HG02571 (cell line): ENCODE data around the gene GGTA1.
"Not testable (repeated sequence)": the region's sequence is repeated elsewhere in the genome, so short reads cannot be mapped to it uniquely, and the experiment has no call there.

Experiments
- ATAC-seq: cut with Tn5 transposase; IDR thresholded peaks from one replicate; pipeline ENCODE4 v1.9.1; 2021; ENCODE audit warnings: mild to moderate bottlenecking, moderate library complexity; ENCODE audit not compliant: unreplicated experiment

GGTA1 gene

GRCh38 chr9:121459513-121459912 is 40.1 kb downstream of the GGTA1 start:
- ATAC-seq = no peak

GRCh38 chr9:121458449-121458848 is 41.2 kb downstream of the GGTA1 start:
- ATAC-seq = not testable (repeated sequence)

GRCh38 chr9:121455527-121456239 is 44.0 kb downstream of the GGTA1 start:
- ATAC-seq = no peak

GRCh38 chr9:121454972-121455371 is 44.7 kb downstream of the GGTA1 start:
- ATAC-seq = no peak

GRCh38 chr9:121453232-121453892 is 46.3 kb downstream of the GGTA1 start:
- ATAC-seq = no peak

- no peak for ATAC-seq
These were observed 47.6 kb downstream of the GGTA1 start for GRCh38 chr9:121452085-121452484.

GRCh38 chr9:121451586-121451985 is 48.1 kb downstream of the GGTA1 start:
- no peak for ATAC-seq

- ATAC-seq = no peak
These were observed 49.4 kb downstream of the GGTA1 start for GRCh38 chr9:121450241-121450640.

GRCh38 chr9:121449786-121450185 is 49.9 kb downstream of the GGTA1 start:
- no peak for ATAC-seq

- no peak for ATAC-seq
These were observed 52.3 kb downstream of the GGTA1 start for GRCh38 chr9:121447321-121447834.

- ATAC-seq = no peak
These were observed 53.7 kb downstream of the GGTA1 start for GRCh38 chr9:121445986-121446385.

- ATAC-seq = no peak
These were observed 55.7 kb downstream of the GGTA1 start for GRCh38 chr9:121443981-121444380.

- ATAC-seq = no peak
These were observed 58.5 kb downstream of the GGTA1 start for GRCh38 chr9:121441165-121441564.

- no peak for ATAC-seq
These were observed 59.7 kb downstream of the GGTA1 start for GRCh38 chr9:121439711-121440664.

- no peak for ATAC-seq
These were observed 60.6 kb downstream of the GGTA1 start for GRCh38 chr9:121439016-121439415.

- no peak for ATAC-seq
These were observed 61.8 kb downstream of the GGTA1 start for GRCh38 chr9:121437891-121438290.

GRCh38 chr9:121437046-121437445 is 62.6 kb downstream of the GGTA1 start:
- ATAC-seq = not testable (repeated sequence)

GRCh38 chr9:121434969-121435368 is 64.7 kb downstream of the GGTA1 start:
- no peak for ATAC-seq

GRCh38 chr9:121427899-121428298 is 71.7 kb downstream of the GGTA1 start:
- ATAC-seq = no peak

- no peak for ATAC-seq
These were observed 75.6 kb downstream of the GGTA1 start for GRCh38 chr9:121424024-121424432.

GRCh38 chr9:121411993-121412392 is 87.7 kb downstream of the GGTA1 start:
- no peak for ATAC-seq
